GM12878 (cell line): Measurements from ENCODE around the gene GABBR2.
A peak's percentile ranks its signal among the peaks of the same experiment; 100 is the strongest.

Experiments
- BCL3 ChIP-seq: IDR thresholded peaks from 2 replicates; pipeline ENCODE4 v1.6.1; 2011; ENCODE audit warnings: borderline replicate concordance, low read depth, mild to moderate bottlenecking, moderate library complexity, low read length; ENCODE audit not compliant: insufficient read depth, poor library complexity, severe bottlenecking
- ELK1 ChIP-seq: IDR thresholded peaks from 2 replicates; pipeline ENCODE4 v1.6.1; 2012; ENCODE audit warnings: low read depth, low read length, improper control_type of control experiment
- ETV6 ChIP-seq, 2 experiments: fragments of 450-650 bp in 1 of 2; IDR thresholded peaks in 1 of 2; conservative IDR thresholded peaks in 1 of 2; 2 replicates each; pipeline ENCODE4 v1.6.1; 2014; ENCODE audit warnings: antibody characterized with exemption in 1 of 2, borderline replicate concordance in 1 of 2, low read depth in 1 of 2, mild to moderate bottlenecking in 1 of 2, moderate library complexity in 1 of 2
- IRF3 ChIP-seq: fragments of 450-650 bp; IDR thresholded peaks from 2 replicates; pipeline ENCODE4 v1.6.1; 2014; ENCODE audit warnings: mild to moderate bottlenecking
- NR2C2 ChIP-seq: IDR thresholded peaks from 2 replicates; pipeline ENCODE4 v1.6.1; 2011; ENCODE audit warnings: borderline replicate concordance, low read depth; ENCODE audit not compliant: control insufficient read depth, insufficient read length
- PAX5 ChIP-seq: IDR thresholded peaks from 2 replicates; pipeline ENCODE4 v1.6.1; 2011; ENCODE audit warnings: low read depth, low read length, borderline replicate concordance
- SUZ12 ChIP-seq: fragments of 200-600 bp; sonication (generic); IDR thresholded peaks from one replicate; pipeline ENCODE4 v1.6.1; 2018; ENCODE audit warnings: antibody characterized with exemption, mild to moderate bottlenecking; ENCODE audit not compliant: unreplicated experiment
- TAF1 ChIP-seq: IDR thresholded peaks from 2 replicates; pipeline ENCODE4 v1.6.1; 2011; ENCODE audit warnings: mild to moderate bottlenecking, low read depth, low read length, borderline replicate concordance
- WRNIP1 ChIP-seq: IDR thresholded peaks from 2 replicates; pipeline ENCODE4 v1.6.1; 2011; ENCODE audit warnings: low read depth, low read length, improper control_type of control experiment, borderline replicate concordance
- ZNF687 ChIP-seq: fragments of 450-650 bp; IDR thresholded peaks from 2 replicates; pipeline ENCODE4 v1.6.1; 2017; ENCODE audit warnings: mild to moderate bottlenecking, moderate library complexity
- TF ChIP-seq, protein P1 (sequence below), 3 experiments: IDR thresholded peaks in 2 of 3; conservative IDR thresholded peaks in 1 of 3; 2 replicates each; pipeline ENCODE4 v1.5.1; 2011; ENCODE audit warnings: low read depth in 3 of 3, low read length in 3 of 3, mild to moderate bottlenecking in 3 of 3, control low read depth in 2 of 3, moderate library complexity in 2 of 3, inconsistent platforms in 1 of 3, mixed read lengths in 1 of 3; ENCODE audit not compliant: control insufficient read depth in 2 of 3, insufficient read depth in 1 of 3; ENCODE audit errors: extremely low read depth in 1 of 3
- TF ChIP-seq, protein P2 (sequence below): IDR thresholded peaks from 2 replicates; pipeline ENCODE4 v1.6.1; 2011; ENCODE audit warnings: low read depth, mild to moderate bottlenecking, low read length, moderate library complexity, borderline replicate concordance; ENCODE audit errors: extremely low read depth
- TF ChIP-seq, protein P3 (sequence below): IDR thresholded peaks from 2 replicates; pipeline ENCODE4 v1.6.1; 2012; ENCODE audit warnings: mild to moderate bottlenecking, low read depth, low read length

GRCh38 chr9:98707166-98708102 is 1.3 kb downstream of the GABBR2 start:
- TF ChIP-seq, protein P1, sequence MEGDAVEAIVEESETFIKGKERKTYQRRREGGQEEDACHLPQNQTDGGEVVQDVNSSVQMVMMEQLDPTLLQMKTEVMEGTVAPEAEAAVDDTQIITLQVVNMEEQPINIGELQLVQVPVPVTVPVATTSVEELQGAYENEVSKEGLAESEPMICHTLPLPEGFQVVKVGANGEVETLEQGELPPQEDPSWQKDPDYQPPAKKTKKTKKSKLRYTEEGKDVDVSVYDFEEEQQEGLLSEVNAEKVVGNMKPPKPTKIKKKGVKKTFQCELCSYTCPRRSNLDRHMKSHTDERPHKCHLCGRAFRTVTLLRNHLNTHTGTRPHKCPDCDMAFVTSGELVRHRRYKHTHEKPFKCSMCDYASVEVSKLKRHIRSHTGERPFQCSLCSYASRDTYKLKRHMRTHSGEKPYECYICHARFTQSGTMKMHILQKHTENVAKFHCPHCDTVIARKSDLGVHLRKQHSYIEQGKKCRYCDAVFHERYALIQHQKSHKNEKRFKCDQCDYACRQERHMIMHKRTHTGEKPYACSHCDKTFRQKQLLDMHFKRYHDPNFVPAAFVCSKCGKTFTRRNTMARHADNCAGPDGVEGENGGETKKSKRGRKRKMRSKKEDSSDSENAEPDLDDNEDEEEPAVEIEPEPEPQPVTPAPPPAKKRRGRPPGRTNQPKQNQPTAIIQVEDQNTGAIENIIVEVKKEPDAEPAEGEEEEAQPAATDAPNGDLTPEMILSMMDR (IDR thresholded peaks at IDR 0.05 in 2 of 3, conservative IDR thresholded peaks at IDR 0.05 in 1 of 3; ENCODE audit: control insufficient read depth in 2 of 3, extremely low read depth in 1 of 3, insufficient read depth in 1 of 3, low read depth in 3 of 3, low read length in 3 of 3), result peak; percentile 34 to 40 (median 35); a peak in 4 of 6 replicates
- TF ChIP-seq WRNIP1 (no peak), BCL3 (no peak), ZNF687 (no peak), IRF3 (no peak), ETV6 (conservative IDR thresholded peaks at IDR 0.05 in 1 of 2, IDR thresholded peaks at IDR 0.05 in 1 of 2; ENCODE audit: borderline replicate concordance in 1 of 2, low read depth in 1 of 2) (no peak), ELK1 (no peak), SUZ12 (no peak), NR2C2 (no peak), TAF1 (no peak), PAX5 (no peak)
- TF ChIP-seq, protein P2, sequence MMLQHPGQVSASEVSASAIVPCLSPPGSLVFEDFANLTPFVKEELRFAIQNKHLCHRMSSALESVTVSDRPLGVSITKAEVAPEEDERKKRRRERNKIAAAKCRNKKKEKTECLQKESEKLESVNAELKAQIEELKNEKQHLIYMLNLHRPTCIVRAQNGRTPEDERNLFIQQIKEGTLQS, result no peak
- TF ChIP-seq, protein P3, sequence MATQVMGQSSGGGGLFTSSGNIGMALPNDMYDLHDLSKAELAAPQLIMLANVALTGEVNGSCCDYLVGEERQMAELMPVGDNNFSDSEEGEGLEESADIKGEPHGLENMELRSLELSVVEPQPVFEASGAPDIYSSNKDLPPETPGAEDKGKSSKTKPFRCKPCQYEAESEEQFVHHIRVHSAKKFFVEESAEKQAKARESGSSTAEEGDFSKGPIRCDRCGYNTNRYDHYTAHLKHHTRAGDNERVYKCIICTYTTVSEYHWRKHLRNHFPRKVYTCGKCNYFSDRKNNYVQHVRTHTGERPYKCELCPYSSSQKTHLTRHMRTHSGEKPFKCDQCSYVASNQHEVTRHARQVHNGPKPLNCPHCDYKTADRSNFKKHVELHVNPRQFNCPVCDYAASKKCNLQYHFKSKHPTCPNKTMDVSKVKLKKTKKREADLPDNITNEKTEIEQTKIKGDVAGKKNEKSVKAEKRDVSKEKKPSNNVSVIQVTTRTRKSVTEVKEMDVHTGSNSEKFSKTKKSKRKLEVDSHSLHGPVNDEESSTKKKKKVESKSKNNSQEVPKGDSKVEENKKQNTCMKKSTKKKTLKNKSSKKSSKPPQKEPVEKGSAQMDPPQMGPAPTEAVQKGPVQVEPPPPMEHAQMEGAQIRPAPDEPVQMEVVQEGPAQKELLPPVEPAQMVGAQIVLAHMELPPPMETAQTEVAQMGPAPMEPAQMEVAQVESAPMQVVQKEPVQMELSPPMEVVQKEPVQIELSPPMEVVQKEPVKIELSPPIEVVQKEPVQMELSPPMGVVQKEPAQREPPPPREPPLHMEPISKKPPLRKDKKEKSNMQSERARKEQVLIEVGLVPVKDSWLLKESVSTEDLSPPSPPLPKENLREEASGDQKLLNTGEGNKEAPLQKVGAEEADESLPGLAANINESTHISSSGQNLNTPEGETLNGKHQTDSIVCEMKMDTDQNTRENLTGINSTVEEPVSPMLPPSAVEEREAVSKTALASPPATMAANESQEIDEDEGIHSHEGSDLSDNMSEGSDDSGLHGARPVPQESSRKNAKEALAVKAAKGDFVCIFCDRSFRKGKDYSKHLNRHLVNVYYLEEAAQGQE, result no peak
